VCaP (cell line): ENCODE results near the gene OPN3.

ENCODE experiments used
- H3K27ac ChIP-seq: fragments of 450-650 bp; 2 replicates; pipeline ENCODE4 v1.5.1; 2017
- TF ChIP-seq, protein P1 (sequence below): fragments of 450-650 bp; conservative IDR thresholded peaks from 2 replicates; pipeline ENCODE4 v1.5.1; 2017; ENCODE audit warnings: mild to moderate bottlenecking, moderate library complexity

Gene OPN3

DNA sequence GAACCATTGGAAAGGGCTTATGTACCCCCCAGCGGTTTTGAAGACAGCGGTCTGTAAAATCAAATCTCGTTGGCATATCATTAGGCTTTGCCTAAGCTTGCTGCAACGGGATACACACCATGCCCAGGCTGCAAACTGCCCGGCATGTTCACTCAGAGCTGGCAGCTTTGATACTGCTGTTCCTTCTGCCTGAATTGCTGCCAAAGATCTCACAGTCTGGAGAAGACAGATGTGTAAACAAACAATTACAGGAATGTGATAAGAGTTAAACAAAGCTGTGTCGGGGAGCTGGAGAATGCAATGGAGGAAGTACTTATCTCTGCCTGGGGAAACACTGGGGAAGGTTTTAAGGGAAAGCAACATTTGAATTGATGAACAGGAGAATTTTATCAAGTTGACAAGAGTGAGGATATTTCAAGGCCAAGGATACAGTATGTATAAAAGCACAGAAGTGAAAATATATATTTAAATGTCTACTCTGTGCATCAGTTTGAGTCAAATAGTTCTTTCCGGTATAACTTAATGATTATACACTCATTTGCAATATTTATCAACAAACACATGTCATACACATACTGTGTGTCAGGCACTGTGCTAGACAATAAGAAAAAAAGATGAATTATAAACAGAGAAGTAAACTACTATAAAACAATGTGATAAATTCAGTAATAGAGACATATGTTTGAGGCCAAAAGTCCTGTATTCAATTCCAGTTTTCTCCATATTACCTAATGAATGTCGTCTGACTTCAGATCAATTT is 29.9 kb downstream of the OPN3 start:
- TF ChIP-seq, protein P1, sequence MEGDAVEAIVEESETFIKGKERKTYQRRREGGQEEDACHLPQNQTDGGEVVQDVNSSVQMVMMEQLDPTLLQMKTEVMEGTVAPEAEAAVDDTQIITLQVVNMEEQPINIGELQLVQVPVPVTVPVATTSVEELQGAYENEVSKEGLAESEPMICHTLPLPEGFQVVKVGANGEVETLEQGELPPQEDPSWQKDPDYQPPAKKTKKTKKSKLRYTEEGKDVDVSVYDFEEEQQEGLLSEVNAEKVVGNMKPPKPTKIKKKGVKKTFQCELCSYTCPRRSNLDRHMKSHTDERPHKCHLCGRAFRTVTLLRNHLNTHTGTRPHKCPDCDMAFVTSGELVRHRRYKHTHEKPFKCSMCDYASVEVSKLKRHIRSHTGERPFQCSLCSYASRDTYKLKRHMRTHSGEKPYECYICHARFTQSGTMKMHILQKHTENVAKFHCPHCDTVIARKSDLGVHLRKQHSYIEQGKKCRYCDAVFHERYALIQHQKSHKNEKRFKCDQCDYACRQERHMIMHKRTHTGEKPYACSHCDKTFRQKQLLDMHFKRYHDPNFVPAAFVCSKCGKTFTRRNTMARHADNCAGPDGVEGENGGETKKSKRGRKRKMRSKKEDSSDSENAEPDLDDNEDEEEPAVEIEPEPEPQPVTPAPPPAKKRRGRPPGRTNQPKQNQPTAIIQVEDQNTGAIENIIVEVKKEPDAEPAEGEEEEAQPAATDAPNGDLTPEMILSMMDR, result no peak
- peak overlapping the region; percentile 3; the same call in 1 of the 2 replicates for H3K27ac ChIP-seq

DNA sequence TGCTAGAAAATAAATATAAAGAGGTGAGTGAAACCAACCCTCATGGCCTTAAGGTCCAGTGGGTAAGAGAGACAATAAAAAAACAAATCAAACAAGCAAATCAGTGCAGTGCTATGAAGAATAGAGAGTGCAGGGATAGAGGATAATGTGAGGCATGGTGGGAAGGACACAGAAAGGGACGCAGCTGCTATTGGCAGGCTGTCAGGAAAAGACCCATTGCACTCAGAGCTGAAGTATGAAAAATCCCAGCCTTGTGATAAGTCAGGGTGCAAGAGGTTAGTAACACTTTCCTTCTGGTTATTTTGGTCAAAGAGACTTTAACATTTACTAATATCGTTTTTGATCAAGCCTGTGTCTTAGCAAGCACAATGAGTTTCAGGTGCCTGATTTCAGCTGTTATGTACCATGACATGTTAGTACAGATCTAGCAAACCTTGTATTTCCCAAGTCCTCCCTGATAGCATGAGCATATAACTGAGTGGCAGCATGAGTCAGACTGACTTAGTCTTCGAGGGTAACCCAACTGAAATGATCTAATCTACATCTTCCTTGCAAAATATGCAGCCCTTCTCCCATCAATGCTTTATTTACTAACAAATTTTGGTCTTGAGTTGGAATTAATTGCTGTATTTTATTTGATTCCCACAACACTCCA is 31.7 kb downstream of the OPN3 start:
- H3K27ac ChIP-seq, result no peak overlapping the region
- TF ChIP-seq, protein P1, result no peak

DNA sequence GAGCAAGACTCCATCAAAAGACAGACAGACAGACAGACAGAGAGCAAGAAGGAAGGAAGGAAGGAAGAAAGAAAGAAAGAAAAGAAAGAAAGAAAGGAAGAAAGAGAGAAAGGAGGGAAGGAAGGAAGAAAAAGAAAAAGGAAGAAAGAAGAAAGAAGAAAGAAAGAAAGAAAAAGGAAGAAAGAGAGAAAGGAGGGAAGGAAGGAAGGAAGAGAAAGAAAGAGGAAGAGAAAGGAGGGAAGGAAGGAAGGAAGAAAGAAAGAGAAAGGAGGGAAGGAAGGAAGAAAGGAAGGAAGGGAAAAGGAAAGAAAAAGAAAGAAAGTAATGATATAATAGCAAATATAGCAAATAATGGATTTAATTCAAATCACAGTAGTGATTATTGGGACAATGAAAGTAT is 32.7 kb downstream of the OPN3 start:
- H3K27ac ChIP-seq, result no peak overlapping the region
- TF ChIP-seq, protein P1, result no peak

DNA sequence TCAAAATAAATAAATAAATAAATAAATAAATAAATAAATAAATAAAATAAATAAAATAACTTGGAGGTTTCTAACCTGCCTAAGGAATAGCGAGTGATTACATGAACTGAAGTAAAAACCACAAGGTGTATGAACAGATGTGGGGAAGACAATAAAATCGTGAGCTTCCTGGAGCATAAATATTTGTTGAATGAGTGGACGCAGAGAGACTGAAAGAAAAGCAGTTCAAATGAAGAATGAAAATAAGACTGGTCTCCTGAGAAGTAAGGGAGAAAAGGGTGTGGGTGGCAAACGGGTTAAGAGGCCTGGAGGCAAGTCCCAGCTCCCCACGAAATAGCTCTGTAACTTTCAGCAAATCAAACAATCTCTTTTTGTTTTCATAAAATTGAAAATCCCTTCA is 33.6 kb downstream of the OPN3 start:
- no peak overlapping the region for H3K27ac ChIP-seq
- TF ChIP-seq, protein P1, result no peak

DNA sequence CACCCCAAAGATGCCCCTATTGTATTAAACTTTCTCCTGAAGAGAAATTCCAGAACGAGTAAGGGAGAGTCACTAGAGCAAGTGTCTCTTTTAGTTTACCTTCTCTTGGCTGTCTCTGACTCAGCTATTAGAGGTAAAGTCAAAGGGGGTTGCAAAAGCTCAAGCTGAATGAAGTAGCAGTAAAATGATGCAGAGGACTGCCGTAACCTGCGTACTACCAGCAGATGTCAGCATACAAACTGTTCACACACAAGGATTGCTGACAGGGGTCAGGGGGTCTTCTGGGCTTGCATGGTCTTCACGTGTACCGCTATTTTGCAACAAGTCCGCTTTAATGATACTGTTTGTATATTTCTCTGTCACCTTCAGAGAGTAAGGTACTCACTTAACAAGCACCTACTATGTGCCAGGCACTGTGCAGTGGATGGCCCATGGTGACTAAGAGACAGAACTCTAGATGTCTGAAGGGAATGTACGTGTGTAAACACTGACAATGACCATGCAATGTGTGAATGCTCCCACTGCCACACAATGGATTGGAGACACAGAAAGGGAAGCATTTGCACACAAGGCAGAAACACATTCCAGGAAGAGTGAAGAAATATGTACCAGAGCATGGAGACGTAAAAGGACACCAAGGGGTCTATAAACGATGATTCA is 34.9 kb downstream of the OPN3 start:
- TF ChIP-seq, protein P1, result peak; percentile 25; the same call in 1 of the 2 replicates
- H3K27ac ChIP-seq, result no peak overlapping the region

DNA sequence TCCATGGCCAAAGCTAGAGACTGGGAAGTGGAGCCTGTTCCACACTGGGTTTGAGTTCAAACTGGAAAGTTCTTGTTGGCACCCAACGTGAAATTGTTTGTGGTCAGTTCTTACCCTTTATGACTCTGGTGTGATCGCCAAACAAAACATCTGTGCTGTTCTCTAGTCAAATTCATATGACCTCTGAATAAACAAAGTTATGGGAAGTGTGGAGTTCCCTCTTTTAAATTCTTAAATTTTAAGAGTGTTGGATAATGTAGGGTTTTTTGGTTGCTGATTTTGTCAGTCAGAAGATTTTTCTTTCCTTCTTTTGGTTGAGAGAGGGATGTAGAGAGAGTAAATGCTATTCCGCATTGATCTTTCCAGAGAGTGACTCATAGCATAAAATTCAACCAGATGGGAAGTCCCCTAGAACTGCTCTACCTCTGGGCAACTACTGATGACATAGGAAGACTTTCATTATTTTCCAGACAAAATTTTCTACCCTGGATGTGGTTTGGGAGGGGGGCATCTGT is 36.4 kb downstream of the OPN3 start:
- no peak overlapping the region for H3K27ac ChIP-seq
- TF ChIP-seq, protein P1, result no peak

DNA sequence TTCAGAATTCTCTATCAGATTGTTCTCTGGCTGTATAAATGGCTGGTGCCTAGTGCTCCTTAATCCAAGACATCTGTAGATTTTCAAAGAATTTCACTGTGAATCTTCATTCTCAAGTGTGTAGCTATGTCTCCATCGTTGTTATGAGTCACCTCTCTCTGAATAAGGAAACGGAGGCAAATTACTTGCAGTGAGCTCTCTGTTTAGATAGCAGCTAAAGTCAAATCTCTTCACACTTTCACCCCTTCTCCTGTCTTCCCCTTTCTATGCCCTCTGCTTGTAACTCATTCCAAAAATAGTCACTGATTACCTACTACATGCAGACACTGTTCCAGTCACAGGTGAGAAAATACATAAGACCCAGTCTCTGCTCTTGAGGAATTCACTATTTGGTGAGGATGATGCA is 39.7 kb downstream of the OPN3 start:
- TF ChIP-seq, protein P1, result no peak
- no peak overlapping the region for H3K27ac ChIP-seq
